Mononuclear cell (primary cell): ENCODE results near the gene CHMP1B. TPM values are rescaled to one million over a fixed set of nuclear protein-coding genes. Genes with fewer than 3 reads are reported as not detected.

Experiments
- H3K27me3 ChIP-seq: 2 replicates; pipeline ENCODE4 v1.6.0; 2011; ENCODE audit warnings: low read length, control low read depth; ENCODE audit not compliant: insufficient read depth
- H3K4me1 ChIP-seq: 2 replicates; pipeline ENCODE4 v1.5.1; 2011; ENCODE audit warnings: mild to moderate bottlenecking, low read length, control low read depth; ENCODE audit not compliant: insufficient read depth
- H3K4me3 ChIP-seq: 2 replicates; pipeline ENCODE4 v1.5.1; 2011; ENCODE audit warnings: mild to moderate bottlenecking, low read length, moderate library complexity
- H3K9me3 ChIP-seq: 2 replicates; pipeline ENCODE4 v1.5.1; 2011; ENCODE audit warnings: low read depth, mild to moderate bottlenecking, control low read depth, low read length
- total RNA-seq: library from RNA; depleted of rRNA; stranded (reverse); fragments of >200 nt; gene quantifications from one replicate; pipeline ENCODE4 v1.2.3, GENCODE V29; 2012

CHMP1B gene
- total RNA-seq, 1 donor = 211 TPM

DNA sequence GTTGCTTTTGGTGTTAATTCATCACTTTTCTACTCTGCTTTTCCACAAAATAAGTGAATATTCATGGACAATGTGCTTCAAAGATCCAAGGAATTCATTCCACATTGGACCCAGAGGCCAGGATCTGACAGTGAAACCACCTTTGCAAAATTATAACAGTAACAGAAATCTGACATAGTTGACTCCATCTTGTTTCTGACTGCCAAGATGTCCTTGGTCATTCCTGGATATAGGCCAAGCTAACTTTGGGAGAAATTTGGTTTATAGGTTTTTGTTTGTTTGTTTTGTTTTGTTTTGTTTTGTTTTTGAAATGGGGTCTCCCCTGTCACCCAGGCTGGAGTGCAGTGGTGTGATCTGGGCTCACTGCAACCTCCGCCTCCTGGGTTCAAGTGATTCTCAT is 46.6 kb downstream of the CHMP1B start:
- H3K4me3 ChIP-seq = no peak overlapping the region
- H3K27me3 ChIP-seq = no peaks in the 10 kb centered on the region
- H3K9me3 ChIP-seq = no peaks in the 10 kb centered on the region
- H3K4me1 ChIP-seq = peaks cover 28% of the 10 kb centered on the region

- H3K9me3 ChIP-seq = no peaks in the 10 kb centered on the region
- H3K27me3 ChIP-seq = no peaks in the 10 kb centered on the region
- no peak overlapping the region for H3K4me3 ChIP-seq
- H3K4me1 ChIP-seq = peaks cover 16% of the 10 kb centered on the region
Observed at GRCh38 chr18:11899063-11899462, 47.9 kb downstream of the CHMP1B start.

GRCh38 chr18:11901826-11902438 is 50.7 kb downstream of the CHMP1B start:
- Histone ChIP-seq H3K27me3 (no peaks in the 10 kb centered on the region), H3K4me1 (peaks cover 12% of the 10 kb centered on the region), H3K9me3 (no peaks in the 10 kb centered on the region), H3K4me3 (no peak overlapping the region)

GRCh38 chr18:11902522-11903292 is 51.5 kb downstream of the CHMP1B start:
- Histone ChIP-seq H3K4me3 (no peak overlapping the region), H3K27me3 (no peaks in the 10 kb centered on the region), H3K9me3 (no peaks in the 10 kb centered on the region), H3K4me1 (peaks cover 20% of the 10 kb centered on the region)

Other genes starting within 250 kb of the CHMP1B start
- gene SLC35G4, start 241.8 kb upstream of the CHMP1B start, total RNA-seq = not detected
- 0.84 TPM for gene GNAL, start 162.1 kb upstream of the CHMP1B start, total RNA-seq
- gene MPPE1, start 56.9 kb downstream of the CHMP1B start, total RNA-seq = 30.7 TPM
- gene IMPA2, start 130.1 kb downstream of the CHMP1B start, total RNA-seq = 25.1 TPM
- not detected for gene ANKRD62, start 242.4 kb downstream of the CHMP1B start, total RNA-seq